HepG2 (cell line): ENCODE results near the gene ACTL6A. TPM values are rescaled to one million over a fixed set of nuclear protein-coding genes. Genes with fewer than 3 reads are reported as not detected.

Source experiments
- ATF2 ChIP-seq: sonication (generic); formaldehyde crosslinking; IDR thresholded peaks from 2 replicates; pipeline ENCODE4 v1.4.0; 2020; ENCODE audit warnings: missing genetic modification reagents
- CREBL2 ChIP-seq: sonication (generic); formaldehyde crosslinking; IDR thresholded peaks from 2 replicates; pipeline ENCODE4 v1.8.1; 2023; ENCODE audit warnings: missing genetic modification reagents, mild to moderate bottlenecking, borderline replicate concordance
- HNF1A ChIP-seq, 2 experiments: sonication (generic) in 1 of 2; formaldehyde crosslinking in 1 of 2; IDR thresholded peaks; 2 replicates each; pipeline versions ENCODE4 v1.4.0 to v1.6.1; 2016 to 2020; ENCODE audit warnings: borderline replicate concordance in 1 of 2, low read depth in 1 of 2, mild to moderate bottlenecking in 1 of 2, missing genetic modification reagents in 1 of 2
- KLF9 ChIP-seq: IDR thresholded peaks from 2 replicates; pipeline ENCODE4 v1.6.1; 2016; ENCODE audit warnings: low read depth
- RXRB ChIP-seq: IDR thresholded peaks from 2 replicates; pipeline ENCODE4 v1.6.1; 2016; ENCODE audit warnings: borderline replicate concordance, missing genetic modification reagents, missing compliant biosample characterization
- ZNF17 ChIP-seq: sonication (generic); formaldehyde crosslinking; IDR thresholded peaks from 2 replicates; pipeline ENCODE4 v1.5.0; 2020; ENCODE audit warnings: mild to moderate bottlenecking, missing genetic modification reagents
- ZNF468 ChIP-seq: sonication (generic); formaldehyde crosslinking; IDR thresholded peaks from 2 replicates; pipeline ENCODE4 v1.8.0; 2022; ENCODE audit warnings: mild to moderate bottlenecking, moderate library complexity, missing genetic modification reagents
- ZNF557 ChIP-seq: sonication (generic); formaldehyde crosslinking; IDR thresholded peaks from 2 replicates; pipeline ENCODE4 v1.4.0; 2020; ENCODE audit warnings: missing genetic modification reagents
- polyA plus RNA-seq, 8 experiments: library from polyadenylated mRNA; depleted of rRNA in 3 of 8; stranded (reverse) in 7 of 8; unstranded in 1 of 8; fragments of >200 nt; fragmentation: Illumina TruSeq in 4 of 8; extraction: Trizol in 4 of 8; gene quantifications; 2 replicates each; pipeline versions ENCODE4 v1.2.1 to v1.2.3, GENCODE V29; 2011 to 2016; ENCODE audit warnings: low read depth in 4 of 8, missing spikeins in 1 of 8, mixed read lengths in 1 of 8; ENCODE audit not compliant: insufficient read depth in 1 of 8
- total RNA-seq, 5 experiments: library from RNA; depleted of rRNA; stranded (reverse); fragments of >200 nt; fragmentation: Illumina TruSeq; extraction: Trizol; gene quantifications; 2 replicates each; pipeline ENCODE4 v1.2.3, GENCODE V29; 2016; ENCODE audit warnings: low read depth in 1 of 5

The ACTL6A gene
- total and polyA plus RNA-seq, 2 of the 13 experiments (the other 11 are each of a cell fraction or from before 2014, with no cell fraction given) = 58.1 to 84.1 TPM

- no peak for TF ChIP-seq HNF1A (IDR thresholded peaks at IDR 0.05; ENCODE audit: low read depth)
- no peak for TF ChIP-seq HNF1A (CRISPR knock-in tag; IDR thresholded peaks at IDR 0.05; ENCODE audit: borderline replicate concordance)
- TF ChIP-seq CREBL2 (CRISPR knock-in tag) = no peak
- no peak for TF ChIP-seq ATF2 (CRISPR knock-in tag)
- no peak for TF ChIP-seq RXRB (CRISPR knock-in tag)
- no peak for TF ChIP-seq ZNF557
- TF ChIP-seq KLF9 (CRISPR knock-in tag) = no peak
- no peak for TF ChIP-seq ZNF468 (CRISPR knock-in tag)
- TF ChIP-seq ZNF17 (CRISPR knock-in tag) = no peak
Observed at GRCh38 chr3:179580992-179581391, 18.3 kb downstream of the ACTL6A start (continued).
